CD4-positive, CD25-positive, alpha-beta regulatory T cell (primary cell): ENCODE data around the gene PCDH15. TPM values are rescaled to one million over a fixed set of nuclear protein-coding genes. Genes with fewer than 3 reads are reported as not detected.

ENCODE experiments used
- ATAC-seq, 2 donors: fragments of 150-1000 bp; cut with Tn5 transposase; one replicate each; pipeline ENCODE4 v1.10.0; 2021; ENCODE audit warnings: low read depth in 2 of 2, moderate number of reproducible peaks in 2 of 2, moderate library complexity in 1 of 2
- DNase-seq, 3 donors: peaks; one replicate each; pipeline versions ENCODE4 v3.0.0 to v3.0.0-alpha.2; 2012 to 2022; ENCODE audit warnings: mixed read lengths in 1 of 3
- H3K27ac ChIP-seq: one replicate; pipeline ENCODE4 v1.7.0; 2013; ENCODE audit warnings: mild to moderate bottlenecking, low read length; ENCODE audit not compliant: insufficient read depth, poor library complexity, severe bottlenecking
- H3K27me3 ChIP-seq: one replicate; pipeline ENCODE4 v1.7.0; 2013; ENCODE audit warnings: low read length; ENCODE audit not compliant: control insufficient read depth, insufficient read depth
- H3K36me3 ChIP-seq: one replicate; pipeline ENCODE4 v1.7.0; 2013; ENCODE audit warnings: mild to moderate bottlenecking, low read length, moderate library complexity; ENCODE audit not compliant: control insufficient read depth, insufficient read depth
- H3K4me1 ChIP-seq: 2 replicates; pipeline ENCODE4 v1.7.0; 2013; ENCODE audit warnings: mild to moderate bottlenecking, low read length; ENCODE audit not compliant: insufficient read depth, control insufficient read depth, poor library complexity, severe bottlenecking
- H3K4me3 ChIP-seq: one replicate; pipeline ENCODE4 v1.7.0; 2013; ENCODE audit warnings: low read depth, mild to moderate bottlenecking, low read length, moderate library complexity
- H3K9me3 ChIP-seq, 2 experiments: 1 replicate in 1 of 2; 2 replicates in 1 of 2; pipeline ENCODE4 v1.7.0; 2013; ENCODE audit warnings: low read length in 2 of 2, mild to moderate bottlenecking in 1 of 2, moderate library complexity in 1 of 2; ENCODE audit not compliant: control insufficient read depth in 2 of 2
- H3K27ac Mint-ChIP-seq, 3 donors: one replicate each; pipeline ENCODE4 v1.8.0; 2020 to 2022; ENCODE audit warnings: mild to moderate bottlenecking in 3 of 3, mixed read lengths in 3 of 3, moderate library complexity in 2 of 3
- H3K27me3 Mint-ChIP-seq: one replicate; pipeline ENCODE4 v1.8.0; 2022; ENCODE audit warnings: mild to moderate bottlenecking, mixed read lengths
- H3K36me3 Mint-ChIP-seq: one replicate; pipeline ENCODE4 v1.8.0; 2020; ENCODE audit warnings: mixed read lengths
- H3K4me1 Mint-ChIP-seq, 4 donors: one replicate each; pipeline ENCODE4 v1.8.0; 2020 to 2022; ENCODE audit warnings: mixed read lengths in 4 of 4, mild to moderate bottlenecking in 1 of 4
- H3K4me3 Mint-ChIP-seq, 4 donors: one replicate each; pipeline ENCODE4 v1.8.0; 2020 to 2022; ENCODE audit warnings: mild to moderate bottlenecking in 4 of 4, mixed read lengths in 4 of 4, moderate library complexity in 3 of 4
- H3K9me3 Mint-ChIP-seq, 7 donors: one replicate each; pipeline ENCODE4 v1.8.0; 2020 to 2022; ENCODE audit warnings: mixed read lengths in 7 of 7, mild to moderate bottlenecking in 3 of 7, moderate library complexity in 2 of 7
- polyA plus RNA-seq, 4 donors: library from polyadenylated mRNA; unstranded; fragments of 300-500 nt; fragmentation: Illumina TruSeq; gene quantifications; one replicate each; pipeline ENCODE4 v1.2.3, GENCODE V29; 2021
- total RNA-seq: library from RNA; stranded (reverse); gene quantifications from one replicate; pipeline ENCODE4 v1.2.3, GENCODE V29; 2022

PCDH15 gene
- total and polyA plus RNA-seq, 5 donors from 2014 or later = not detected

DNA sequence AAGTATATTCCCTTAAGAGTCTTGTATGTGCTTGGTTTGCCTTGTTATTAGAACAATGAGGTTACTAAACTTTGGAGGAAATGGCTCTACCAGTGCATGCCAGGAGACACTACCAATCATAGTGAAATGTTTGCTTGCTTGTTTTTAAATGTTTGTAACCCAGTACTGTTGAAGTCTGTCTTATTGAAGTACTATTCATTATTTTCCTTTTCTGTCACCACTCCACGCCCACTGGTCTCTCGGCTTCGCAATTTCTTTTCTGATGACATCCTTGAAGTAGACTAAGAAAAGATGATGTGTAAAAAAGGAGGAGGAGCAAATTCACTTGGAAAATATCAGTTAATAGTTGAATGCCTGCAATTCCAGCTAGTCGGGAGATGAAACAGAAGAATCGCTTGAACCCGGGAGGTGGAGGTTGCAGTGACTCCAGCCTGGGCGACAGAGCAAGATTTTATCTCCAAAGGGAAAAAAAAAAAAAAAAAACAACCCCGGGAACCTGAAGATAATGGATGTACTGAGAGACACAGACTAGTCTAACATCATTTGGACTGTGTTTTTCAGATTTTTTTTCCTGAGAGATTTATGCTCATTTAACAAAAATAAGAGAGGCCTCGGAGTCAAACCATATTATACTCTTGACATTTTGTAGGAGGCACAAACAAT, 959.4 kb downstream of the PCDH15 start:
- Mint-ChIP-seq H3K4me1 (no peaks in the 10 kb centered on the region), H3K27me3 (no peaks in the 10 kb centered on the region), H3K27ac (no peak overlapping the region), H3K4me3 (no peak overlapping the region), H3K36me3 (no peaks in the 10 kb centered on the region), H3K9me3 (peaks cover 0 to 12% (median 2%) of the 10 kb centered on the region in 7 donors)
- no peaks in the 10 kb centered on the region for H3K27me3 ChIP-seq
- no peak for ATAC-seq
- no peak overlapping the region for H3K4me3 ChIP-seq
- peaks cover 0 to under 1% of the 10 kb centered on the region in 2 experiments for H3K9me3 ChIP-seq
- DNase-seq = no peak
- H3K36me3 ChIP-seq = no peaks in the 10 kb centered on the region
- no peaks in the 10 kb centered on the region for H3K4me1 ChIP-seq
- H3K27ac ChIP-seq = no peak overlapping the region

DNA sequence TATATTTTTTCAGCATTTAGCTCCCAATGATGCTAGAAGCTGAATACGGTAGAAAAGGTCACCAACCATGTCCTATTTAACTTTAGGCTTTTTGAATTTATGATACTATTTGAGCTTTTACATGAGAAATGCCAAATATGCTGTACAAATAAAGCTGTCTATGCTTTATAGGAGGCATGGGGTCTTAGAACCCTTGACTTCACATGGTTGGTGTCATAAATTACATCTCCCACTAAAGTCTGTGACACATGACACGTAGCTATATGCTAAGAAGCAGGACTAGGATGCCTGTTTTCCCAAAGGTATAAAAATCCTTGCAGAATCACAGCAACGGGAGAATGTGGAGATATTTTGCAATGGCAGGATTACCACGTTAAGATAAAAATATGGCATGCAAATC, 960.4 kb downstream of the PCDH15 start:
- peaks cover 0 to 7% of the 10 kb centered on the region in 2 experiments for H3K9me3 ChIP-seq
- no peaks in the 10 kb centered on the region for H3K36me3 Mint-ChIP-seq
- DNase-seq = no peak

GRCh38 chr10:53839440-53840039, 961.5 kb downstream of the PCDH15 start:
- Histone ChIP-seq H3K4me1 (no peaks in the 10 kb centered on the region), H3K36me3 (no peaks in the 10 kb centered on the region), H3K27me3 (no peaks in the 10 kb centered on the region), H3K27ac (no peak overlapping the region), H3K9me3 (peaks cover 0 to 7% of the 10 kb centered on the region in 2 experiments), H3K4me3 (no peak overlapping the region)
- peak in 1 of 3 donors; percentile 1 for DNase-seq
- no peak for ATAC-seq
- peaks cover 0 to 13% (median 4%) of the 10 kb centered on the region in 7 donors for H3K9me3 Mint-ChIP-seq
- no peaks in the 10 kb centered on the region for H3K27me3 Mint-ChIP-seq
- H3K36me3 Mint-ChIP-seq = no peaks in the 10 kb centered on the region
- H3K27ac Mint-ChIP-seq = no peak overlapping the region
- H3K4me3 Mint-ChIP-seq = no peak overlapping the region
- no peaks in the 10 kb centered on the region for H3K4me1 Mint-ChIP-seq

More for the DNA sequence above, 960.4 kb downstream of the PCDH15 start:
- no peak overlapping the region for H3K27ac Mint-ChIP-seq
- H3K27me3 Mint-ChIP-seq = no peaks in the 10 kb centered on the region
- Histone ChIP-seq H3K4me3 (no peak overlapping the region), H3K27ac (no peak overlapping the region), H3K27me3 (no peaks in the 10 kb centered on the region), H3K36me3 (no peaks in the 10 kb centered on the region), H3K4me1 (no peaks in the 10 kb centered on the region)
- H3K4me3 Mint-ChIP-seq = no peak overlapping the region
- H3K4me1 Mint-ChIP-seq = no peaks in the 10 kb centered on the region
- H3K9me3 Mint-ChIP-seq = peaks cover 2 to 18% (median 4%) of the 10 kb centered on the region in 7 donors
- ATAC-seq = no peak

- Mint-ChIP-seq H3K4me3 (no peak overlapping the region), H3K27me3 (no peaks in the 10 kb centered on the region), H3K4me1 (no peaks in the 10 kb centered on the region), H3K36me3 (no peaks in the 10 kb centered on the region), H3K27ac (no peak overlapping the region), H3K9me3 (peaks cover 0 to 22% (median 5%) of the 10 kb centered on the region in 7 donors)
- Histone ChIP-seq H3K36me3 (no peaks in the 10 kb centered on the region), H3K4me1 (no peaks in the 10 kb centered on the region), H3K27ac (no peak overlapping the region), H3K27me3 (no peaks in the 10 kb centered on the region), H3K9me3 (peaks cover 0 to 10% of the 10 kb centered on the region in 2 experiments), H3K4me3 (no peak overlapping the region)
- no peak for ATAC-seq
- no peak for DNase-seq
Measured at GRCh38 chr10:53836638-53837037, 964.4 kb downstream of the PCDH15 start.

DNA sequence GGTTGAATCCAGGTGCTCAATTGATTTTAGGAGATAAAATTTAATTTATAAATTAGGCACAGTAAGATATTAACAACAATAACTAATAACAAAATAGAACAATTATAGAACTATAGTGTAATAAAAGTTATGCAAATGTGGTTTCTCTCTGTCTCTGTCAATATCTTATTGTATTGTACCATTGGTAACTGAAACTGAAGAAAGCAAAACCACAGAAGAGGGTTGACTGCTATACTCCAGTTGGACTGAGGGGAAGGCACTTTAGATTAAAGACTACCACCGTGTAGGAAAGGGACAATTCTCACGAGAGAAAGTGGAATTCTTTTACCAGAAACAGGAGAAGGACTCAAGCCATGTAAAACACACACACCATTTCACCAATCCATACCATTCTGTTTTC, 967.1 kb downstream of the PCDH15 start:
- H3K27me3 ChIP-seq = no peaks in the 10 kb centered on the region
- H3K36me3 ChIP-seq = no peaks in the 10 kb centered on the region
- ATAC-seq (no peak), DNase-seq (no peak)
- Mint-ChIP-seq H3K36me3 (no peaks in the 10 kb centered on the region), H3K4me1 (no peaks in the 10 kb centered on the region), H3K27me3 (no peaks in the 10 kb centered on the region), H3K9me3 (peaks cover 1 to 22% (median 5%) of the 10 kb centered on the region in 7 donors), H3K4me3 (no peak overlapping the region), H3K27ac (no peak overlapping the region)
- H3K9me3 ChIP-seq = peaks cover 0 to 10% of the 10 kb centered on the region in 2 experiments
- H3K27ac ChIP-seq = no peak overlapping the region
- H3K4me3 ChIP-seq = no peak overlapping the region
- H3K4me1 ChIP-seq = no peaks in the 10 kb centered on the region

- no peak overlapping the region for H3K27ac Mint-ChIP-seq
- Histone ChIP-seq H3K36me3 (no peaks in the 10 kb centered on the region), H3K4me3 (no peak overlapping the region), H3K9me3 (peaks cover 3 to 8% of the 10 kb centered on the region in 2 experiments), H3K27ac (no peak overlapping the region), H3K4me1 (no peaks in the 10 kb centered on the region), H3K27me3 (no peaks in the 10 kb centered on the region)
- peaks cover 0 to 18% (median 3%) of the 10 kb centered on the region in 7 donors for H3K9me3 Mint-ChIP-seq
- ATAC-seq (no peak), DNase-seq (no peak)
- no peaks in the 10 kb centered on the region for H3K27me3 Mint-ChIP-seq
- H3K36me3 Mint-ChIP-seq = no peaks in the 10 kb centered on the region
- no peak overlapping the region for H3K4me3 Mint-ChIP-seq
- H3K4me1 Mint-ChIP-seq = no peaks in the 10 kb centered on the region
Measured at GRCh38 chr10:53827261-53827660, 973.8 kb downstream of the PCDH15 start.

DNA sequence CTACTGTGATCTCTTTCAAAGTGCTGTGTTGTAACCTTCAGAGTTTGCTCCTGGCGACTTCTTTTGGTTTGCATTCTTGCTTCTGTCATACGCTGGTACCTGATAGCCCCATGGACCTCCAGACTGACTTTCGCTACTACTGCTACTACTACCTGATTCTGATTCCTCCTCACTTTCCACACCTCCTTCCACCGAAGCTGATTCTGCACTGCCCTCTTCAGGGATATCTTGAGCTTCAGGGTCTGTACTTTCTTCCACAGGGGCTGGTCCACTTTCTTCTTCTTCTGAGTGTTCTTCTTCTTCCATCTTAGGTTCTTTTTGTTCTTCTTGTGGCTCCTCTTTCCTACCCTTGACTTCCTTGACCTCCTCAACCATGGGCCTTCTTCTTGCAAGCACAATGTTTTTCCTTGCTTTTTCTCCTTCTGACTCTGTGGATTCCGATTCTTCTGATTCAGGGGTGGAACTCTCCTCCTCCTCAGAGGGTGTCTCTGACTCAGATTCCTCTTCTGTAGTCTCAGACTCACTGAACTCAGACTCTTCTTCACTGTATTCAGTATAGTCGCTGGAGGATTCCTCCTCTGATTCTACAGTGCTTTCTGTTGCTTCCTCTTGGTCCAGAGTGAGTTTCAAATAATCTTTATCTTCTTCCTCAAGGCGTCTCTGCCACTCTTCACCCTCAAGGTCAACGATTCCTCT, 992.2 kb downstream of the PCDH15 start:
- Mint-ChIP-seq H3K27me3 (no peaks in the 10 kb centered on the region), H3K4me3 (no peak overlapping the region), H3K9me3 (peaks cover 0 to 24% (median 8%) of the 10 kb centered on the region in 7 donors), H3K27ac (no peak overlapping the region), H3K36me3 (no peaks in the 10 kb centered on the region), H3K4me1 (no peaks in the 10 kb centered on the region)
- no peaks in the 10 kb centered on the region for H3K4me1 ChIP-seq
- H3K27me3 ChIP-seq = no peaks in the 10 kb centered on the region
- no peak overlapping the region for H3K4me3 ChIP-seq
- no peak overlapping the region for H3K27ac ChIP-seq
- DNase-seq (no peak), ATAC-seq (no peak)
- H3K9me3 ChIP-seq = peaks cover 0 to 10% of the 10 kb centered on the region in 2 experiments
- H3K36me3 ChIP-seq = no peaks in the 10 kb centered on the region
